Vagina (tissue), 2 donors: ENCODE data around the gene ARMH3. TPM values are rescaled to one million over a fixed set of nuclear protein-coding genes. Genes with fewer than 3 reads are reported as not detected.

Source experiments
- DNase-seq, 2 donors: peaks; one replicate each; pipeline ENCODE4 v3.0.0-alpha.2; 2017; ENCODE audit errors: extremely low spot score in 2 of 2
- H3K27ac ChIP-seq: fragments of 200-600 bp; sonication (generic); one replicate; pipeline ENCODE4 v1.5.1; 2019
- H3K27me3 ChIP-seq: fragments of 200-600 bp; sonication (generic); one replicate; pipeline ENCODE4 v1.5.1; 2019
- H3K36me3 ChIP-seq, 2 donors: fragments of 200-600 bp; sonication (generic); one replicate each; pipeline ENCODE4 v1.5.1; 2017 to 2019
- H3K4me1 ChIP-seq: fragments of 200-600 bp; sonication (generic); one replicate; pipeline ENCODE4 v1.5.1; 2019
- H3K4me3 ChIP-seq, 2 donors: fragments of 200-600 bp; sonication (generic); 1 replicate in 1 of 2; 2 replicates in 1 of 2; pipeline ENCODE4 v1.5.1; 2016 to 2019
- H3K9me3 ChIP-seq: fragments of 200-600 bp; sonication (generic); one replicate; pipeline ENCODE4 v1.5.1; 2019
- POLR2A ChIP-seq, 2 donors: fragments of 450-650 bp; IDR thresholded peaks; one replicate each; pipeline ENCODE4 v1.6.1; 2017; ENCODE audit warnings: antibody characterized with exemption in 2 of 2, mild to moderate bottlenecking in 2 of 2, moderate library complexity in 2 of 2
- POLR2AphosphoS5 ChIP-seq, 2 donors: sonication (generic); formaldehyde crosslinking; IDR thresholded peaks; one replicate each; pipeline ENCODE4 v1.9.0; 2017; ENCODE audit warnings: antibody characterized with exemption in 2 of 2, mild to moderate bottlenecking in 2 of 2, low read depth in 1 of 2; ENCODE audit not compliant: insufficient read depth in 1 of 2
- intact Hi-C: fragments of 100-400 bp; cut with DNase I; formaldehyde crosslinking; loops from one replicate; pipeline ENCODE4 v1.15.1; 2023
- total RNA-seq: library from RNA; depleted of rRNA; stranded (reverse); fragments of >200 nt; gene quantifications from one replicate; pipeline ENCODE4 v1.2.3, GENCODE V29; 2016
- TF ChIP-seq, protein P1 (sequence below), 3 experiments: fragments of 450-650 bp in 2 of 3; fragments of 200-600 bp in 1 of 3; sonication (generic) in 1 of 3; IDR thresholded peaks; one replicate each; pipeline ENCODE4 v1.5.1; 2017 to 2019; ENCODE audit warnings: antibody characterized with exemption in 3 of 3, mild to moderate bottlenecking in 2 of 3, moderate library complexity in 2 of 3

The ARMH3 gene
- total RNA-seq, 1 donor from 2014 or later = 26.5 TPM

GRCh38 chr10:101894742-101895141, 161.2 kb downstream of the ARMH3 start:
- Histone ChIP-seq H3K4me1 (no peaks in the 10 kb centered on the region), H3K36me3 (no peaks in the 10 kb centered on the region), H3K9me3 (no peaks in the 10 kb centered on the region), H3K4me3 (no peak overlapping the region), H3K27ac (no peak overlapping the region), H3K27me3 (no peaks in the 10 kb centered on the region)
- no peak for TF ChIP-seq POLR2A (IDR thresholded peaks at IDR 0.05)
- TF ChIP-seq, protein P1, sequence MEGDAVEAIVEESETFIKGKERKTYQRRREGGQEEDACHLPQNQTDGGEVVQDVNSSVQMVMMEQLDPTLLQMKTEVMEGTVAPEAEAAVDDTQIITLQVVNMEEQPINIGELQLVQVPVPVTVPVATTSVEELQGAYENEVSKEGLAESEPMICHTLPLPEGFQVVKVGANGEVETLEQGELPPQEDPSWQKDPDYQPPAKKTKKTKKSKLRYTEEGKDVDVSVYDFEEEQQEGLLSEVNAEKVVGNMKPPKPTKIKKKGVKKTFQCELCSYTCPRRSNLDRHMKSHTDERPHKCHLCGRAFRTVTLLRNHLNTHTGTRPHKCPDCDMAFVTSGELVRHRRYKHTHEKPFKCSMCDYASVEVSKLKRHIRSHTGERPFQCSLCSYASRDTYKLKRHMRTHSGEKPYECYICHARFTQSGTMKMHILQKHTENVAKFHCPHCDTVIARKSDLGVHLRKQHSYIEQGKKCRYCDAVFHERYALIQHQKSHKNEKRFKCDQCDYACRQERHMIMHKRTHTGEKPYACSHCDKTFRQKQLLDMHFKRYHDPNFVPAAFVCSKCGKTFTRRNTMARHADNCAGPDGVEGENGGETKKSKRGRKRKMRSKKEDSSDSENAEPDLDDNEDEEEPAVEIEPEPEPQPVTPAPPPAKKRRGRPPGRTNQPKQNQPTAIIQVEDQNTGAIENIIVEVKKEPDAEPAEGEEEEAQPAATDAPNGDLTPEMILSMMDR (IDR thresholded peaks at IDR 0.05) = no peak
- no peak for TF ChIP-seq POLR2AphosphoS5 (IDR thresholded peaks at IDR 0.05; ENCODE audit: insufficient read depth in 1 of 2, low read depth in 1 of 2)
- DNase-seq = no peak
- intact Hi-C loops = no loop called here

DNA sequence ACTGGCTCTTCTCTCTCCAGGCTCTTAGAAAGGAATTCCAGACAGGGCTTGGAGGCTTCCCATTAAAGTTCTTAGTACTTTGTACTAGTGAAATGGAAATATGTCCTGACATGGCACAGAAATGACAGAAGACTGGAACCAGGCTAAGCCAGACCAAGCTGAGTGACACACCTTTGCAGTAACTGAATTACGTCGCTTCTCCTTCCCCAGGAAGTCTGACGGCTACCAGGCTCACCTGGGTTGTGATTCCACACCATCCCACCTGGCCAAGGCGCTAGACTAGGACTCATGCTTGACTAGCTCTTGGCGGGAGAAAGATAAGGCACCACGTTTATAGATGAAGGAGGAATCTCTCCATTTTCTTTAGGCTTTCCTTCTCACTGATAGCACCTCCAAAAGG, 161.7 kb downstream of the ARMH3 start:
- no peak overlapping the region for H3K27ac ChIP-seq
- H3K9me3 ChIP-seq = no peaks in the 10 kb centered on the region
- no peak for DNase-seq
- no peaks in the 10 kb centered on the region for H3K27me3 ChIP-seq
- intact Hi-C loops = no loop called here
- no peak overlapping the region for H3K4me3 ChIP-seq
- H3K36me3 ChIP-seq = no peaks in the 10 kb centered on the region
- H3K4me1 ChIP-seq = no peaks in the 10 kb centered on the region
- TF ChIP-seq POLR2AphosphoS5 (IDR thresholded peaks at IDR 0.05; ENCODE audit: insufficient read depth in 1 of 2, low read depth in 1 of 2) (no peak), POLR2A (IDR thresholded peaks at IDR 0.05) (no peak)
- TF ChIP-seq, protein P1 (IDR thresholded peaks at IDR 0.05) = no peak

- TF ChIP-seq POLR2A (IDR thresholded peaks at IDR 0.05) = no peak
- TF ChIP-seq, protein P1 (IDR thresholded peaks at IDR 0.05) = no peak
- no peak for TF ChIP-seq POLR2AphosphoS5 (IDR thresholded peaks at IDR 0.05; ENCODE audit: insufficient read depth in 1 of 2, low read depth in 1 of 2)
- Histone ChIP-seq H3K4me1 (no peaks in the 10 kb centered on the region), H3K27ac (no peak overlapping the region), H3K4me3 (no peak overlapping the region), H3K9me3 (no peaks in the 10 kb centered on the region), H3K36me3 (no peaks in the 10 kb centered on the region), H3K27me3 (no peaks in the 10 kb centered on the region)
- no peak for DNase-seq
- intact Hi-C loops = no loop called here
These were observed 162.4 kb downstream of the ARMH3 start for GRCh38 chr10:101893510-101894120.

DNA sequence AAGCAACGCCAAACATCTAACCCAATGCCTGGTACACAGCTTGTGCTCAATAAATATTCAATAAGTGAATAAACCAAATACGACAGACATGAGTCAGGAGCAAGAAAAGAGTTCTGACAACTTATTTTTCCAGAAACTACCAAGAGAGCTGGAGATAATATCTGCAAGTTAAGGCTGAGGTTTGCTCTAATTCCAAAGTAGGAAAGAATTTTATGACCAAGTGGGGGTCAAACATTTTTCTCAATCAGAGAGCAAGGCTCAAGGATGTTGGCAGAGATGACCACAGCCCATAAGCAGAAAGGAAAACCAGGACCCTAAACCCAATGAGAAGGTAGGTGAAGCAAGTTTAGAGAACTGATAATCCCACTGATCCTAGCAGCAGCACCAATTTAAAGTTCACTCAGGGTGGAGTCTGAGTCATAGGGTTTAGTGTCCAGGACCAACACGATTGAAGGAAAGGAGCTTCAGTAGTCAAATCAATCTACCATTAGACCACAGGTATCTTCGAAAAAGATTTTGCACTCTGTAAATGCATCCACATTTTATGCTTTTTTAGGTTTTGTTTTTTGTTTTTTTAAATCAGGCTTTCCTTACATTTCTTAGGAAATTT, 163.1 kb downstream of the ARMH3 start:
- H3K27me3 ChIP-seq = no peaks in the 10 kb centered on the region
- no peaks in the 10 kb centered on the region for H3K4me1 ChIP-seq
- no peak overlapping the region for H3K27ac ChIP-seq
- DNase-seq = no peak
- H3K9me3 ChIP-seq = no peaks in the 10 kb centered on the region
- intact Hi-C loops = no loop called here
- no peaks in the 10 kb centered on the region for H3K36me3 ChIP-seq
- no peak overlapping the region for H3K4me3 ChIP-seq
- TF ChIP-seq POLR2A (IDR thresholded peaks at IDR 0.05) (no peak), POLR2AphosphoS5 (IDR thresholded peaks at IDR 0.05; ENCODE audit: insufficient read depth in 1 of 2, low read depth in 1 of 2) (no peak)
- TF ChIP-seq, protein P1 (IDR thresholded peaks at IDR 0.05) = no peak
